ENCODE measurements around the gene TLE3. TPM values are rescaled to one million over a fixed set of nuclear protein-coding genes. Genes with fewer than 3 reads are reported as not detected.

TLE3 gene
- total and polyA plus RNA-seq, 2 of the 4 experiments (the other 2 are of a cell fraction): 6.5 to 16.3 TPM

DNA sequence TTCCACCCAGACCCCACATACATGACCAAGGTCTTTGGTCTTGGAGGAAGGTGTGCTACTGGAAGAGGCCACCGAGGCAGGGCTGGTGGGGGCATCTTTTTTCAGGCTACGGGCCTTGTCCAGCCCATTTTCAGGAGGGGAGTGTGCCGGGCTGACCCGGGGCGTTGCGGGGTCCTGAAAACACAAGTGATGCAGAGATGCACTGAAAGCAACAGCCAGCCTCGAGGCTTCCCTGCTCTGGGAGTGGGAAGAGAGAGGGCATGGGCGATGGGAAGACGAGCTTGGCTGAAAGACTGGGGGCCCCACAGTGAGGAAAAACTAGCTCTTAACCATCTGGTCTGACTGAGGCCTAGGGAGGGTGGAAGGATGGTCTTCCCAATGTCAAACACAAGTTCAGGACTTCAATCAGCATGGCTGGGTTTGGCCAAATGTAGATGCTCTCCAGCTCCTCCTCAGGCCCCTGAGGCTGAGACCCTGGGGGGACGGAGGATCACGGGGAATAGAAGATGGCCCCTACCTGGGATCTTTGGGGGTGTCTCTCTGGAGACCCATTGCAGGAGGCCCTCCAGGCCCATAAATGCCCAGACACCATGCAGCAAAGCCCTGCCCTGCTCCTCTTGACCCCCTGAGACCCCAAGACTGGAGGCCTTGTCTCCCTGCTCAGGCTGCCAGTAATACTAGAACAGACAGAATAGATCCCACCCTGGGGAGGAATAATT lies 38.9 kb downstream of the TLE3 start:
- no peak overlapping the region for H2BK120ac ChIP-seq (ENCODE audit: low read depth, low read length)
- H4K8ac ChIP-seq (ENCODE audit: low read depth in 2 of 2, low read length in 2 of 2): no peak overlapping the region
- H3K9ac ChIP-seq (ENCODE audit: low read depth, low read length): no peak overlapping the region
- no peak overlapping the region for H3K23ac ChIP-seq (ENCODE audit: low read depth, low read length)
- H2BK20ac ChIP-seq (ENCODE audit: low read depth, low read length): no peak overlapping the region
- no peak overlapping the region for H3K27ac ChIP-seq (ENCODE audit: insufficient read depth, low read length)
- H3K14ac ChIP-seq (replicated peaks; ENCODE audit: low read depth, low read length): no peak overlapping the region
- no peaks in the 10 kb centered on the region for H3K9me3 ChIP-seq (ENCODE audit: control insufficient read depth, insufficient read depth, low read length)
- no TSS peak for BruUV-seq (replicated peaks)
- CTCF ChIA-PET: no interaction called here
- H3K56ac ChIP-seq (ENCODE audit: extremely low read depth, insufficient read depth, low read length): no peak overlapping the region
- ATAC-seq (ENCODE audit: low read depth) (no peak), DNase-seq (no peak)
- H3K4ac ChIP-seq (ENCODE audit: low read depth, low read length): no peak overlapping the region
- peaks cover 12 to 26% of the 10 kb centered on the region in 2 experiments for H3K79me1 ChIP-seq (ENCODE audit: low read depth in 1 of 2, low read length in 2 of 2)
- no peak overlapping the region for H4K91ac ChIP-seq (ENCODE audit: insufficient read depth, low read depth, low read length)
- no peak overlapping the region for H4K5ac ChIP-seq (ENCODE audit: low read depth, low read length)
- no peak overlapping the region for H2BK5ac ChIP-seq (ENCODE audit: low read depth, low read length, poor library complexity, severe bottlenecking)
- no peak overlapping the region for H3K4me3 ChIP-seq (ENCODE audit: insufficient read depth, low read depth, low read length)
- no peaks in the 10 kb centered on the region for H3K27me3 ChIP-seq (ENCODE audit: control insufficient read depth, insufficient read depth, low read length)
- intact Hi-C loops (cut with micrococcal nuclease): no loop called here
- dilution Hi-C loops (cut with HindIII; ENCODE audit: low sequenced_read_pairs, unreplicated experiment): no loop called here
- peaks cover 7% of the 10 kb centered on the region; the same call in 1 of the 2 replicates for H3K4me1 ChIP-seq (ENCODE audit: control insufficient read depth, insufficient read depth, low read length)
- H3K4me2 ChIP-seq (ENCODE audit: low read depth, low read length): no peak overlapping the region
- no peak overlapping the region for H3K18ac ChIP-seq (ENCODE audit: low read depth, low read length)
- H3K9me1 ChIP-seq (ENCODE audit: insufficient read depth, low read length): peaks cover 18% of the 10 kb centered on the region; the same call in 1 of the 2 replicates
- no peak overlapping the region for H2AFZ ChIP-seq (replicated peaks; ENCODE audit: low read length, poor library complexity)
- in situ Hi-C loops (cut with MboI; ENCODE audit: low sequenced_read_pairs): no loop called here
- no peak overlapping the region for H2AK5ac ChIP-seq (ENCODE audit: low read depth, low read length)
- peaks cover 46% of the 10 kb centered on the region for H4K20me1 ChIP-seq (ENCODE audit: insufficient read depth, low read length)
- WGBS, 2 experiments (ENCODE audit: extremely low coverage in 2 of 2, insufficient read length in 1 of 2): 100% methylated on average over 2 of the region's 11 CpGs; no CpG with 5 or more reads in 1 of the 2 experiments
- no peak overlapping the region for H2AK9ac ChIP-seq (replicated peaks; ENCODE audit: low read depth, low read length, poor library complexity)
- POLR2A ChIA-PET (ENCODE audit: unreplicated experiment): no interaction called here
- TF ChIP-seq SMC3 (IDR thresholded peaks at IDR 0.05; ENCODE audit: low read depth, low read length) (no peak), MAZ (IDR thresholded peaks at IDR 0.05; ENCODE audit: borderline replicate concordance, low read depth, low read length) (no peak), BHLHE40 (IDR thresholded peaks at IDR 0.05; ENCODE audit: low read depth, low read length) (no peak), CHD1 (IDR thresholded peaks at IDR 0.05; ENCODE audit: low read depth, low read length) (no peak), POLR2A (IDR thresholded peaks at IDR 0.05; ENCODE audit: low read depth, low read length) (no peak), CTCF (conservative IDR thresholded peaks at IDR 0.05; ENCODE audit: low read depth, low read length) (no peak), MAFK (IDR thresholded peaks at IDR 0.05; ENCODE audit: low read depth, low read length) (no peak), NFE2L2 (IDR thresholded peaks at IDR 0.05; ENCODE audit: low read depth, low read length) (no peak), RAD21 (IDR thresholded peaks at IDR 0.05; ENCODE audit: low read length) (no peak), RFX5 (IDR thresholded peaks at IDR 0.05; ENCODE audit: low read depth, low read length) (no peak), RCOR1 (IDR thresholded peaks at IDR 0.05; ENCODE audit: insufficient replicate concordance, low read length) (no peak), CEBPB (IDR thresholded peaks at IDR 0.05; ENCODE audit: low read depth, low read length) (no peak)
- TF ChIP-seq, protein P1, sequence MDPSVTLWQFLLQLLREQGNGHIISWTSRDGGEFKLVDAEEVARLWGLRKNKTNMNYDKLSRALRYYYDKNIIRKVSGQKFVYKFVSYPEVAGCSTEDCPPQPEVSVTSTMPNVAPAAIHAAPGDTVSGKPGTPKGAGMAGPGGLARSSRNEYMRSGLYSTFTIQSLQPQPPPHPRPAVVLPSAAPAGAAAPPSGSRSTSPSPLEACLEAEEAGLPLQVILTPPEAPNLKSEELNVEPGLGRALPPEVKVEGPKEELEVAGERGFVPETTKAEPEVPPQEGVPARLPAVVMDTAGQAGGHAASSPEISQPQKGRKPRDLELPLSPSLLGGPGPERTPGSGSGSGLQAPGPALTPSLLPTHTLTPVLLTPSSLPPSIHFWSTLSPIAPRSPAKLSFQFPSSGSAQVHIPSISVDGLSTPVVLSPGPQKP (IDR thresholded peaks at IDR 0.05; ENCODE audit: borderline replicate concordance, low read depth, low read length): no peak
- TF ChIP-seq, protein P2, sequence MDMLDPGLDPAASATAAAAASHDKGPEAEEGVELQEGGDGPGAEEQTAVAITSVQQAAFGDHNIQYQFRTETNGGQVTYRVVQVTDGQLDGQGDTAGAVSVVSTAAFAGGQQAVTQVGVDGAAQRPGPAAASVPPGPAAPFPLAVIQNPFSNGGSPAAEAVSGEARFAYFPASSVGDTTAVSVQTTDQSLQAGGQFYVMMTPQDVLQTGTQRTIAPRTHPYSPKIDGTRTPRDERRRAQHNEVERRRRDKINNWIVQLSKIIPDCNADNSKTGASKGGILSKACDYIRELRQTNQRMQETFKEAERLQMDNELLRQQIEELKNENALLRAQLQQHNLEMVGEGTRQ (IDR thresholded peaks at IDR 0.05; ENCODE audit: low read depth, low read length): no peak
- H2BK15ac ChIP-seq (ENCODE audit: low read depth, low read length): no peak overlapping the region
- peaks cover 81% of the 10 kb centered on the region for H3K36me3 ChIP-seq (ENCODE audit: control insufficient read depth, insufficient read depth, low read length)
